Epithelial cell of proximal tubule (primary cell): ENCODE data around the gene ZNF148. TPM values are rescaled to one million over a fixed set of nuclear protein-coding genes. Genes with fewer than 3 reads are reported as not detected.
A peak's percentile ranks its signal among the peaks of the same experiment; 100 is the strongest.

Experiments used
- DNase-seq: peaks from one replicate; pipeline ENCODE4 v3.0.0-alpha.2; 2011; ENCODE audit warnings: low read depth
- H3K4me3 ChIP-seq: 2 replicates; pipeline ENCODE4 v1.5.1; 2011; ENCODE audit warnings: low read depth, mild to moderate bottlenecking, low read length
- total RNA-seq: library from RNA; depleted of rRNA; stranded (reverse); fragments of >200 nt; gene quantifications from 2 replicates; pipeline ENCODE4 v1.2.3, GENCODE V29; 2015
- TF ChIP-seq, protein P1 (sequence below): conservative IDR thresholded peaks from 2 replicates; pipeline ENCODE4 v1.5.1; 2012; ENCODE audit warnings: low read depth, mild to moderate bottlenecking, low read length

ZNF148 gene
- total RNA-seq, 1 donor from 2014 or later = 16.3 TPM

DNA sequence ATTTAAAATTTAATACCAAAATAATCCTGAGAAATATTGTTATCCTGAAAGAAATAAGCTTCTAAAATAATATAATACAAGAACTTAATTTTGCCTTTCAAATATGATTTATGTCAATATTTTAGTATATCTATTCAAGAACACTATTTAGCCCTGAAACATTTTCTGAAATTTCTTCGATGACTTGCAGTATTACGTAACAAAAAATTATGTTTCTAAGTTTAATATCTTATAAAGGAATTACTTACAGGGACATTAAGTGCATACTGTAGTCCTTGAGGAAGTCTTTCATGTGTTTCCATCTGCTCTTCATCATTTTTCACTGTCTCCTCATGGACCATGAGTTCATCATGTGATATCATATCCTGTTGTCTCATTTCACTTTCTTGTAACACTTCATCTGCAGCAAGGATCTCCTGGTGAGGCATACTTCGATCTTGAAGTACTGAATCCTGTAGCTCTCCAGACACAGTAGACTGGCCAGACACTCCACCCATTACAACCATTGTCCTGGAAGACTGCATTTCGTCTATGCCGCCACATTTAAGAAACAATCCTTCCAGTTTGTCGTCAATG, 62.0 kb downstream of the ZNF148 start:
- TF ChIP-seq, protein P1, sequence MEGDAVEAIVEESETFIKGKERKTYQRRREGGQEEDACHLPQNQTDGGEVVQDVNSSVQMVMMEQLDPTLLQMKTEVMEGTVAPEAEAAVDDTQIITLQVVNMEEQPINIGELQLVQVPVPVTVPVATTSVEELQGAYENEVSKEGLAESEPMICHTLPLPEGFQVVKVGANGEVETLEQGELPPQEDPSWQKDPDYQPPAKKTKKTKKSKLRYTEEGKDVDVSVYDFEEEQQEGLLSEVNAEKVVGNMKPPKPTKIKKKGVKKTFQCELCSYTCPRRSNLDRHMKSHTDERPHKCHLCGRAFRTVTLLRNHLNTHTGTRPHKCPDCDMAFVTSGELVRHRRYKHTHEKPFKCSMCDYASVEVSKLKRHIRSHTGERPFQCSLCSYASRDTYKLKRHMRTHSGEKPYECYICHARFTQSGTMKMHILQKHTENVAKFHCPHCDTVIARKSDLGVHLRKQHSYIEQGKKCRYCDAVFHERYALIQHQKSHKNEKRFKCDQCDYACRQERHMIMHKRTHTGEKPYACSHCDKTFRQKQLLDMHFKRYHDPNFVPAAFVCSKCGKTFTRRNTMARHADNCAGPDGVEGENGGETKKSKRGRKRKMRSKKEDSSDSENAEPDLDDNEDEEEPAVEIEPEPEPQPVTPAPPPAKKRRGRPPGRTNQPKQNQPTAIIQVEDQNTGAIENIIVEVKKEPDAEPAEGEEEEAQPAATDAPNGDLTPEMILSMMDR = no peak
- peak; percentile 62 for DNase-seq
- H3K4me3 ChIP-seq = no peak overlapping the region

DNA sequence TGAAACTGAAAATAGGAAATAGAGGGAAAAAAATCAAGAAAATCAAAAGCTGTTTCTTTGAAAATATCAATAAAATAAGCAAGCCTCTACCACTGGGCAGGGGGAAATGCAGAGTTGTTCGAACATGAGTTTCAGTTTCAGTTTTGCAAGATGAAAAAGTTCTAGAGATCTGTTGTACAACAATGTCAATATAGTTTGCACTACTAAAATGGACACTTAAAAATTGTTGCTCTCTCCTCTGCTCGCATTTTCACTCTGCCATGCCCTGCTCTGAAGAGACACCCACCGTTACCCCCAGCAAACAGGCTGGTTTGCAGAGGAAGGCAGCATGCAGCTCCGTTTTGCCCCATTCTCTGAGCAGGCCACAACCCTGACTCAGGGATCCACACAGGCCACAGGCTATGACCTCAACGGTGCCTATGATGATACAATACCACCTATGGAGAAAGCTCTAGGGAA, 64.5 kb downstream of the ZNF148 start:
- H3K4me3 ChIP-seq = peak overlapping the region; percentile 36
- TF ChIP-seq, protein P1 = no peak
- no peak for DNase-seq

DNA sequence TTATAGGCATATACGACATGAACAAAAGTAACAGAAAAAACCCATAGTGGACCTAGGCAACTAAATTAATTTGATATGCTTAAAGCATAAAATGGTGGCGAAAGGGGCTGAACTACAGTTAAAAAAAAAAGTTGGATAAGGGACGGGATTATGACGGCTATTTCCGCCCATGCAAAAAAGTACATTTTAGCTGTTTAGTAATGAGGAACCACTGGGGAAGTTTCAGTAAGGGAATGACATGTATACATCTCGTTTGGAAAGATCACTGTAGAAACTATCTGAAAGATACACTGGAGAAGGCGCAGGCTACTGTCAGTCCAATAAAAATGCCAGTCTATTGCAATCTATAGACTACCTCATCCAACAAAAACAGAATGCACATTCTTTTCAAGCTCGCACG, 65.6 kb downstream of the ZNF148 start:
- TF ChIP-seq, protein P1 = no peak
- H3K4me3 ChIP-seq = no peak overlapping the region
- DNase-seq = no peak

DNA sequence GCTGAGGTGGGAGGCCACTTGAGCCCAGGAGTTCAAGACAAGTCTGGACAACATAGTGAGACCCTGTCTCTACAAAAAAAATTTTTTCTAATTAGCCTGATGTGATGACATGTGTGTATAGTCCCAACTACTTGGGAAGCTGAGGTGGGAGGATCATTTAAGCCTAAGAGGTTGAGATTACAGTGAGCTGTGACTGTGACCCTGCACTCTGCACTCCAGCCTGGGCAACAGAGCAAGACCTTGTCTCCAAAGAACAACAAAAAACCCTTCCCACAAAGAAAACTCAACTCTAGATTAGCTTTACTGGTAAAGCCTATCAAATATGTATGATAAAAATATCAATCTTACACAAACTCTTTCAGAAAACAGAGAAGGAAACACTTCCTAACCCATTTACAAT, 68.5 kb downstream of the ZNF148 start:
- TF ChIP-seq, protein P1 = no peak
- H3K4me3 ChIP-seq = no peak overlapping the region
- no peak for DNase-seq

DNA sequence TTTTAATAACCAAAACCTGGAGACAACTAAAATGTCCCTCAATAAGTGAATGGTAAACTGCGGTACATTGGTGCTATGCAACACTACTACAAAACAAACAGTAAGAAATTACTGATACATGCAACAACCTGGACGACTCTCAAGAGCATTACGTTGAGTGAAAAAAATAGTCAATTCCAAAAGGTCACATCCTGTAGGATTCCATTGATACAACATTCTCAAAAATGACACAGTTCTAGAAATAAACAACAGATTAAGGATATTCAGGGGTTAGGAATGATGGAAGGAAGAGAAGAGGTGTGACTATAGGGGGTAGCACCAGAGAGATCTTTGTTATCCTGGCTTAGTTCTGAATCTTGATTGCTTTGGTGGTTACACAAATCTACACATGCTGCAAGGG, 72.2 kb downstream of the ZNF148 start:
- no peak for DNase-seq
- TF ChIP-seq, protein P1 = no peak
- no peak overlapping the region for H3K4me3 ChIP-seq

DNA sequence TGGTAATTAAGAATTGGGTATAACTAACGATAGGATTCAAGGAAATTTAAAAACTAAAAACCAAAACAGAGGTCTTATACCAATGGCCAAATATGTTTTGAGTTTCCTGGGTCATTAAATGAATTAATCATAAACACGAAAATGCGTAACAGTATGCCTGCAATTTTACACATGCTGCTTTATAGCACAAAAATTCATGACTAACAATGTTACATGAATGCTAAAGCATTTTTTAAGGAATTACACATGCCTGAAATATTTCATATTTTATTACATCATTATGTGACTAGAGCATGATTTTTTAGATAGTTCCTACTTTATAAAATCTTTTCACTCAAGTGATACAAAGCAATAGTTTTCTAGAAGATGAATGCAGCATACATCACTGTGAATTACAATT, 74.7 kb downstream of the ZNF148 start:
- TF ChIP-seq, protein P1 = no peak
- H3K4me3 ChIP-seq = no peak overlapping the region
- DNase-seq = no peak

DNA sequence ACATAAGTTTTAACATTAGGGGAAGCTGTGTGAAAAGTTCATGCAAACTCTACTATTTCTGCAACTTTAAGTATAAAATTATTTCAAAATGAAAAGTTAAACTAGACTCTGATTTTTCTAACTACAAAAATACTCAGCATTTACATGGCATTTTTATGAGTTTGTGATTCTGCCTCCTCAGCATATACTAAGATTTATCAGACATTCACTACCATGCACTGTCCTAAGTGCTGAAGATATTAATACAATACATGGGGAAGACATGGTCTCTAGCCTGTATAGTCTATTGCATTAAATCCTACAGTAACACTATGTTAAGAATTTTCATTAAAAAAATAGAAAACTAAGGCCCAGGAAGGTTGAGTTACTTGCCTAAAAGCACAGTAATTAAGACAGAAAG, 80.7 kb downstream of the ZNF148 start:
- no peak overlapping the region for H3K4me3 ChIP-seq
- TF ChIP-seq, protein P1 = no peak
- no peak for DNase-seq
